Spleen (tissue), 11 donors: ENCODE data around the gene SPTBN5. TPM values are rescaled to one million over a fixed set of nuclear protein-coding genes. Genes with fewer than 3 reads are reported as not detected.
"Not testable (repeated sequence)": the region's sequence is repeated elsewhere in the genome, so short reads cannot be mapped to it uniquely, and the experiment has no call there.

Experiments
- DNase-seq: peaks from one replicate; pipeline ENCODE4 v3.0.0-alpha.2; 2020
- H3K27ac ChIP-seq, 8 donors: fragments of 200-600 bp; sonication (generic) in 7 of 8; 1 replicate in 4 of 8; 2 replicates in 4 of 8; pipeline versions ENCODE4 v1.5.0 to v1.8.0; 2016 to 2021; ENCODE audit warnings: inconsistent platforms in 4 of 8, mild to moderate bottlenecking in 4 of 8, moderate library complexity in 1 of 8
- H3K27me3 ChIP-seq, 7 donors: fragments of 200-600 bp; sonication (generic) in 6 of 7; replicated peaks in 1 of 7; 1 replicate in 4 of 7; 2 replicates in 3 of 7; pipeline versions ENCODE4 v1.5.0 to v1.8.0; 2016 to 2021; ENCODE audit warnings: inconsistent platforms in 3 of 7, mild to moderate bottlenecking in 1 of 7
- H3K36me3 ChIP-seq, 6 donors: fragments of 200-600 bp; sonication (generic) in 5 of 6; 1 replicate in 4 of 6; 2 replicates in 2 of 6; pipeline versions ENCODE4 v1.5.0 to v1.8.0; 2016 to 2021; ENCODE audit warnings: inconsistent platforms in 2 of 6
- H3K4me1 ChIP-seq, 6 donors: fragments of 200-600 bp; sonication (generic) in 5 of 6; 1 replicate in 3 of 6; 2 replicates in 3 of 6; pipeline versions ENCODE4 v1.5.0 to v1.8.0; 2016 to 2021; ENCODE audit warnings: inconsistent platforms in 3 of 6
- H3K4me3 ChIP-seq, 8 donors: fragments of 200-600 bp; sonication (generic) in 7 of 8; 1 replicate in 4 of 8; 2 replicates in 4 of 8; pipeline versions ENCODE4 v1.5.0 to v1.8.0; 2016 to 2021; ENCODE audit warnings: inconsistent platforms in 4 of 8, mild to moderate bottlenecking in 4 of 8, moderate library complexity in 2 of 8
- H3K9me3 ChIP-seq, 8 donors: fragments of 200-600 bp; sonication (generic) in 7 of 8; 1 replicate in 4 of 8; 2 replicates in 4 of 8; pipeline versions ENCODE4 v1.5.0 to v1.8.0; 2016 to 2021; ENCODE audit warnings: inconsistent platforms in 4 of 8
- POLR2A ChIP-seq, 3 donors: fragments of 450-650 bp; IDR thresholded peaks; one replicate each; pipeline ENCODE4 v1.5.1; 2017; ENCODE audit warnings: antibody characterized with exemption in 3 of 3, mild to moderate bottlenecking in 1 of 3
- POLR2AphosphoS5 ChIP-seq, 3 donors: sonication (generic); formaldehyde crosslinking; IDR thresholded peaks; one replicate each; pipeline ENCODE4 v1.5.1; 2017; ENCODE audit warnings: antibody characterized with exemption in 3 of 3
- WGBS, 5 donors: extraction: QIAGEN DNeasy Blood & Tissue Kit in 3 of 5; methylation state at CpG; one replicate each; pipeline versions ENCODE4 v1.1.5 to v1.1.7; 2013 to 2018; 5-methylcytosine and 5-hydroxymethylcytosine counted together
- intact Hi-C: fragments of 100-400 bp; cut with DNase I; formaldehyde crosslinking; loops from one replicate; pipeline ENCODE4 v1.15.0; 2023; ENCODE audit warnings: low total_unique reads
- polyA plus RNA-seq, 3 donors: library from polyadenylated mRNA; stranded (reverse); fragments of 200-250 nt; gene quantifications; one replicate each; pipeline ENCODE4 v1.2.1, GENCODE V29; 2013
- total RNA-seq, 7 donors: library from RNA; depleted of rRNA in 3 of 7; stranded (reverse); fragments of >200 nt in 3 of 7; fragmentation: NEBNext Ultra II Directional in 4 of 7; extraction: Animal tissue kit (Norgen Biotek cat#: 25700) in 4 of 7; gene quantifications; one replicate each; pipeline versions ENCODE4 v1.1.0 to v1.2.1, GENCODE V29; 2016 to 2021
- TF ChIP-seq, protein P1 (sequence below), 11 experiments: fragments of 200-600 bp in 7 of 11; fragments of 450-650 bp in 4 of 11; sonication (generic) in 4 of 11; IDR thresholded peaks in 8 of 11; conservative IDR thresholded peaks in 3 of 11; 1 replicate in 7 of 11; 2 replicates in 4 of 11; pipeline versions ENCODE4 v1.4.0 to v1.8.0; 2016 to 2021; ENCODE audit warnings: antibody characterized with exemption in 11 of 11, inconsistent platforms in 4 of 11, mild to moderate bottlenecking in 1 of 11
- donor health status: healthy with polysubstance abuse.
- donor health status: DM: no; HTN: no; CAD: no; lungs with moderate emphysema.
- donor health status: DM: no; HTN: no; CAD: no.
- donor health status: Bipolar disorder and iron deficiency.
- donor health status: healthy.
- donor health status: DM: no; HTN: no; CAD: no.
- donor health status: DM: yes; HTN: yes; CAD: no.

Gene SPTBN5
- total and polyA plus RNA-seq, 10 donors, result 0.19 to 2.0 (median 0.73) TPM

- intact Hi-C loops, result no loop called here
- no peak for DNase-seq
- H3K27ac ChIP-seq, result no peak overlapping the region
- peaks cover 0 to 71% (median 8%) of the 10 kb centered on the region in 6 donors for H3K36me3 ChIP-seq
- no peaks in the 10 kb centered on the region for H3K27me3 ChIP-seq
- WGBS, 5 donors, result 44 to 75% (median 53%) methylated on average over 3 of the region's 3 CpGs
- no peak for TF ChIP-seq POLR2AphosphoS5 (IDR thresholded peaks at IDR 0.05)
- TF ChIP-seq POLR2A (IDR thresholded peaks at IDR 0.05), result no peak
- TF ChIP-seq, protein P1, sequence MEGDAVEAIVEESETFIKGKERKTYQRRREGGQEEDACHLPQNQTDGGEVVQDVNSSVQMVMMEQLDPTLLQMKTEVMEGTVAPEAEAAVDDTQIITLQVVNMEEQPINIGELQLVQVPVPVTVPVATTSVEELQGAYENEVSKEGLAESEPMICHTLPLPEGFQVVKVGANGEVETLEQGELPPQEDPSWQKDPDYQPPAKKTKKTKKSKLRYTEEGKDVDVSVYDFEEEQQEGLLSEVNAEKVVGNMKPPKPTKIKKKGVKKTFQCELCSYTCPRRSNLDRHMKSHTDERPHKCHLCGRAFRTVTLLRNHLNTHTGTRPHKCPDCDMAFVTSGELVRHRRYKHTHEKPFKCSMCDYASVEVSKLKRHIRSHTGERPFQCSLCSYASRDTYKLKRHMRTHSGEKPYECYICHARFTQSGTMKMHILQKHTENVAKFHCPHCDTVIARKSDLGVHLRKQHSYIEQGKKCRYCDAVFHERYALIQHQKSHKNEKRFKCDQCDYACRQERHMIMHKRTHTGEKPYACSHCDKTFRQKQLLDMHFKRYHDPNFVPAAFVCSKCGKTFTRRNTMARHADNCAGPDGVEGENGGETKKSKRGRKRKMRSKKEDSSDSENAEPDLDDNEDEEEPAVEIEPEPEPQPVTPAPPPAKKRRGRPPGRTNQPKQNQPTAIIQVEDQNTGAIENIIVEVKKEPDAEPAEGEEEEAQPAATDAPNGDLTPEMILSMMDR (IDR thresholded peaks at IDR 0.05 in 8 of 11, conservative IDR thresholded peaks at IDR 0.05 in 3 of 11), result no peak
- H3K9me3 ChIP-seq, result no peaks in the 10 kb centered on the region
- H3K4me1 ChIP-seq, result peaks cover 10 to 64% (median 39%) of the 10 kb centered on the region in 6 donors
- H3K4me3 ChIP-seq, result no peak overlapping the region
These were observed 61.0 kb downstream of the SPTBN5 start for GRCh38 chr15:41832875-41833274.

DNA sequence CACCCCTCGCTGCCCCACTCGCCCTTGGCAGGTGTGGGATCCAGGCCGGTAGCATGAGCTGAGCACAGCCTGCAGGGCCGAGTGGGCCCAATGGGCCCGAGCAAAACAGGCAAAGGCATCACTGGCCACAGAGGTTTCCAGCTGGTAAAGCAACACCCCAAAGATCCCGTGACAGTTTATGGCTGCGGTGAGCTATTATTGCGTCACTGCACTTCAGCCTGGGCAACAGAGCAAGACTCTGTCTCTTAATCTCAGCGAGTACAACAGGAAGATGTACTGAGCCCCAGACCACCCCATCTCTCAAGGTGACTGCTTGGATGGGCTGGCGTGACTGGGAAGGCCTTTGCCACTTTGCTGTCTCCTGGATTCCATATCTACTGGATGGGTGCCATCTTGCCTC is 61.6 kb downstream of the SPTBN5 start:
- Histone ChIP-seq H3K4me3 (no peak overlapping the region), H3K4me1 (peaks cover 12 to 70% (median 43%) of the 10 kb centered on the region in 6 donors), H3K36me3 (peaks cover 0 to 65% (median 5%) of the 10 kb centered on the region in 6 donors), H3K27ac (no peak overlapping the region), H3K9me3 (no peaks in the 10 kb centered on the region), H3K27me3 (no peaks in the 10 kb centered on the region)
- TF ChIP-seq POLR2AphosphoS5 (IDR thresholded peaks at IDR 0.05), result peak in 1 of 3 donors; percentile 25
- TF ChIP-seq, protein P1 (IDR thresholded peaks at IDR 0.05 in 8 of 11, conservative IDR thresholded peaks at IDR 0.05 in 3 of 11), result no peak
- no peak for DNase-seq
- 84 to 98% (median 90%) methylated on average over 8 to 10 of the region's 10 CpGs for WGBS, 5 donors
- intact Hi-C loops, result no loop called here

DNA sequence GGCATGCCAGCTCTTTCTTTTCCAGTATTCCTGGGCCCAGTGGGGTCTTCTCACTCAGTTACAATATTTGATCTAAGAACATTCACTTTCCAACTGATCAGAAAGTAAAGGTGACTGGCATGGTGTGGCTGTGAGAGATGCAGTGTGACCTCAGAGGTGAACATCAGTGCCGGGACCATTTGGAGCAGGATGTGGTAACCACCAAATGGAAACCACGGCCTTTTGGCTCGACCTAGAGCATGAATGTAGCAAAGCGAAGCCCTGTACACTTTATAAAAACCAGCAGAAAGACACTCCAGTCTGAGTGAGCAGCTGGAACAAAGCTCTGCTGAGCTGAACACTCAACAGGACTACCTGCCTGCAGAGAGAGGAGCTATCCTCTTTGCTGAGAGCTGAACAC is 62.6 kb downstream of the SPTBN5 start:
- DNase-seq, H3K4me3 ChIP-seq, intact Hi-C loops, H3K27me3 ChIP-seq, H3K9me3 ChIP-seq, H3K27ac ChIP-seq: not testable (repeated sequence)
- Histone ChIP-seq H3K4me1 (peaks cover 13 to 73% (median 46%) of the 10 kb centered on the region in 6 donors), H3K36me3 (peaks cover 0 to 56% (median 3%) of the 10 kb centered on the region in 6 donors)
- 33 to 55% (median 37%) methylated on average over 4 of the region's 4 CpGs for WGBS, 5 donors

GRCh38 chr15:41829959-41830646 is 63.8 kb downstream of the SPTBN5 start:
- 85 to 97% (median 94%) methylated on average over 5 to 13 of the region's 13 CpGs for WGBS, 5 donors
- Histone ChIP-seq H3K27ac (no peak overlapping the region), H3K4me3 (no peak overlapping the region), H3K36me3 (peaks cover 0 to 52% (median 3%) of the 10 kb centered on the region in 6 donors), H3K27me3 (no peaks in the 10 kb centered on the region), H3K9me3 (no peaks in the 10 kb centered on the region), H3K4me1 (peaks cover 13 to 73% (median 46%) of the 10 kb centered on the region in 6 donors)
- DNase-seq, result no peak
- TF ChIP-seq, protein P1 (IDR thresholded peaks at IDR 0.05 in 8 of 11, conservative IDR thresholded peaks at IDR 0.05 in 3 of 11), result no peak
- no peak for TF ChIP-seq POLR2AphosphoS5 (IDR thresholded peaks at IDR 0.05)
- no peak for TF ChIP-seq POLR2A (IDR thresholded peaks at IDR 0.05)
- intact Hi-C loops, result no loop called here
